ENCODE results near the gene MYOZ3. TPM values are rescaled to one million over a fixed set of nuclear protein-coding genes. Genes with fewer than 3 reads are reported as not detected.

MYOZ3 gene, protein sequence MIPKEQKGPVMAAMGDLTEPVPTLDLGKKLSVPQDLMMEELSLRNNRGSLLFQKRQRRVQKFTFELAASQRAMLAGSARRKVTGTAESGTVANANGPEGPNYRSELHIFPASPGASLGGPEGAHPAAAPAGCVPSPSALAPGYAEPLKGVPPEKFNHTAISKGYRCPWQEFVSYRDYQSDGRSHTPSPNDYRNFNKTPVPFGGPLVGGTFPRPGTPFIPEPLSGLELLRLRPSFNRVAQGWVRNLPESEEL
- polyA plus RNA-seq (2014; cell fraction: cytosol; rRNA removed) = 3.8 and 4.4 TPM in 2 replicates
- 1.5 and 4.4 TPM in 2 replicates for polyA plus RNA-seq (2014; cell fraction: nucleus; rRNA removed)

GRCh38 chr5:150661086-150661485, at the start of gene MYOZ3:
TSS of gene MYOZ3 (plus strand) at chr5:150661251. CDS start at chr5:150662942, 1,691 bp downstream.
- no peak for DNase-seq (ENCODE audit: low spot score)

DNA sequence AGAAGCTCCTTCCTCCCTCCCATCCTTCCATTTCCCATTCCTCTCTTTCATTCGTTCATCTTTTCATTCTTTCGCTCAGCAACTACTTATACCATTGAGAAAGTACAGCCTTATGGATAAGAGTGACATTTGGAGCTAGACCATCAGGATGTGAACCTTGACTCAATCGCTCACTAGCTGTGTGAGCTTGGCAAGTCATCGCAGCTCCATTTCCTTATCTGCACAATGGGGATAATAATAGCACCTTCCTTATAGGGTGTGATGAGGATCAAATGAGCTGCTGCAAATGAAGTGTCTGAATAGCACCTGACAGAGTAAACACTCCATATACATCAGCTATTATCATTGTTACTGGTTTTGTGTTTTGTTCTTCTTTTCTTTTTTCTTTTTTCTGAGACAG, 48.6 kb upstream of the MYOZ3 start:
- no peak for DNase-seq (ENCODE audit: low spot score)

DNA sequence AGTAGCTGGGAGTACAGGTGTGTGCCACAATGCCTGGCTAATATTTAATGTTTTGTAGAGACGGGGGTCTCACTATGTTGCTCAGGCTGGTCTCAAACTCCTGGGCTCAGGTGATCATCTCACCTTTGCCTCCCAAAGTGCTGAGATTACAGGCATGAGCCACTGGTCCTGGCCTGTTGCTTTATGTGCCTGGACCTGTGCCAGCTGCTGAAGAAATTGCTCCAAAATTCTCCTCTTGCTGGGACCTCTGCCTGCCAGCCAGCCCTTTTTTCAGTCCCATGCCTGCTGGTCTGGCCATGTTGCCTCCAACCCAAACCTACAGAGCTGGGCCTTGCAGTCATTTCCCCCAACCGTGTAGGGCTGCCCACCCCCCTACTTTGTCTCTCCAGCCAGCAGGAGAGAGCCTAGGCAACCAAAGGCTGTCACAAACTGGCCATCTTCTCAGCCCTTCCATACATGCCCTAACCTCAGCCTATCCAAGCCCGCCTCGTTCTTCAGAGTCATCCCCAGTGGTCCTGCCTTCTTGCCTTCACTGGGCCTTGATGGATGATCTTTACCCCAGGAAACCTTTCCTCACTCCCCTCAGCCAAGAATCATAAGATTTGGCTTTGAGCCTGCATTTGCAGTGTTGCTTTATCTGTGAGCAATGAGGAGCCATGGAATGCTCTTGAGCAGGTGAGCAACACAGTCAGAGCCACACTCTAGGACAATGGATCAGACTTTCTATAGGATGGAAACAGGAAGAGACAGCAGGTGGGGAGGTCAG, 48.0 kb upstream of the MYOZ3 start:
- DNase-seq (ENCODE audit: low spot score) = no peak

- no peak for DNase-seq (ENCODE audit: low spot score)
Measured at GRCh38 chr5:150613991-150614660, 46.9 kb upstream of the MYOZ3 start.

GRCh38 chr5:150614661-150615060, 46.4 kb upstream of the MYOZ3 start:
- DNase-seq (ENCODE audit: low spot score) = no peak

GRCh38 chr5:150615141-150615699, 45.8 kb upstream of the MYOZ3 start:
- DNase-seq (ENCODE audit: low spot score) = peak; percentile 29

DNA sequence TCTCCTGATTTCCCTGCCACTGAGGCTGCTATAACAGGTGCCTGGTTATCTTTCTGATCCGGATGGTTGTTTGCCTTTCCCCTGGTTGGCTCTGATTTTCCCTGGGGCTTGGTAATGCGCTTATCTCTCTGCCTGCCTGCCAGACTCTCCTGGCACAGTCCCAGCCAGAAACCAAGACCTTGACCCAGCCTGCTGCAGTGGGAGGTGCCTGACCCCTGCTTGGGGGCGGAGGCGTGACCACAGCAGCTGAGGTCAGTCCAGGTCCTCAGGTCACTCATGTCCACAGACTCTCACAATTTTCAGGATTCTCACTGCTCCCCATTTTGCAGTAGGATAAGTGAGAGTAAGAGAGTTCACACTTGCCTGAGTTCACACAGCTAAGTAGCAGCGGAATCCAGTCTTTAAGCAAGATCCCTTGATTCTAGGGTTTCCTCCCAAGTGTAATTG, 45.0 kb upstream of the MYOZ3 start:
- peak; percentile 79 for DNase-seq (ENCODE audit: low spot score)

DNA sequence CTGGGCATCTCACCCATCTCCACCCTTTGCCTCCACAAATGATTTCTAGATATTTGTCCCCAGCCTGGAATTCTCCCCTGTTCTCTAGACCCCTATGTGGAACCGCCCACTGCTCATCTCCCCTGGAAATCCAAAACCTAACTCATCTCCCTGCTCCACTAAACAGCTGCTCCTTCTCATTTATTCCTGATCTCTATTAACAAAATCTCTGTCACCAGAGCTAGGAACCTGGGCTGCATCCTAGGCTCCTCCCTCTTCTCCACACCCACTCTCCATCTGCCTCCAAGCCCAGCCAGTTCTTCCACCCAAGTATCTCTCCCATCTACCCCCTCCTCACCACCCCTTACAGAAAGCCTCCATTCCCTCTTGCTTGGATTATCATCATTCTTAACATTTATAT, 44.5 kb upstream of the MYOZ3 start:
- peak; percentile 41 for DNase-seq (ENCODE audit: low spot score)

DNA sequence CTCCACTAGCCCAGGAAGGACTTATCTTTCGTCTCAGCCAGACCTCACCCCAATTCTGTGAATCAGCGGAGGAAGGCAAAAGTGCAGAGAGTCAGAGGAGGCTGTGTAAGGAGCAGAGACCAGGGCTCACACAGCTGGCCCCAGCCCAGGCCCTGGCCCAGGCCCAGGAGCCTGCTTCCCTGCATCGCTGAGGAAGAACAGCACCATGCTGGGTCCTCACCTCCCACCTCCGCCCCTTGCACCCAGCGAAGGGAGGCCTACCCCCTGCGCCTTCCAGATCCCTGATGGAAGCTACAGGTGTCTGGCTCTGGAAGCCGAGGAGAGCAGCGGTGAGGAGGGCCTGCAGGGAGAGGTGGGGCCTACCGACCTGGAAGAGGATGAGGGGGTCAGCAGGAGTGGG, 42.9 kb upstream of the MYOZ3 start:
- DNase-seq (ENCODE audit: low spot score) = peak; percentile 26

- peak; percentile 47 for DNase-seq (ENCODE audit: low spot score)
Measured at GRCh38 chr5:150618588-150619281, 42.3 kb upstream of the MYOZ3 start.

GRCh38 chr5:150619359-150620230, 41.5 kb upstream of the MYOZ3 start:
- no peak for DNase-seq (ENCODE audit: low spot score)

DNA sequence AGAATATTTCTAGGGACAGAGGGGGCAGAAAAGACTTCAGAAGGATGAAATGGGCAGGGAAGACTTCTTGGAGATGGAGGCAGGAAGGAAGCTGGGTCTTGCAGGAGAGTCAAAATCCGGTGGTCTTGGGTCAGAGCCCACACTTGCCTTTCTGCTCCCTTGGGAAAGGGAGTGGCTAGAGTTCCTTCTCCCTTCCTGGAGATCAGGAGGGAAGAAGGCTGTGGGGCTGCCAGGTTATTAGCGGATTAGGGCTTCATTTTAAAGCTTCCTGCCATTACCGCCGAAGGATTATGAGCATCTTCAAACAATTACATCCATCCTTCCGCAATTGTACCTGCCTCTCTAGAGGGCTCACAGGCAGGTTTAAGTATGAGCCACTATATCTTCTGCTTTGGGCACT, 39.8 kb upstream of the MYOZ3 start:
- no peak for DNase-seq (ENCODE audit: low spot score)

DNA sequence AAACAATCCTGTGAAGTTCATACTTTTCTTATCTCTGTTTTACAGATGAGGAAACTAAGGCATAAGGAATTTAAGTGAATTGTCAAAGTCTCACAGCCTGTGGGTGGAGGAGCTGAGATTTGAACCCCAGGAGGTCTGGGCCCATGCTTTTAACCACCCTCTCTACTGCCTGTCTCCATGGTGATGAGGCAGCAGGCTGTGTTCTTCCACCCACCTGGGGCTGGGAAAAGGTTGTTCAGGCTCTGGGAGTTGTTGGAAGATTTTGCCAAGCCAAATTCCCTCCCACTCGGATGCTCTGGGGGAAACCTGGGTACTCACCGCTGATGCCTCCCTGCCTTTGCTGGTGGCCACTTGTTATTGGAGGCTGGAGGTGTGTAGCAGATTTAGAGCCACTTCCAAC, 38.9 kb upstream of the MYOZ3 start:
- DNase-seq (ENCODE audit: low spot score) = no peak

DNA sequence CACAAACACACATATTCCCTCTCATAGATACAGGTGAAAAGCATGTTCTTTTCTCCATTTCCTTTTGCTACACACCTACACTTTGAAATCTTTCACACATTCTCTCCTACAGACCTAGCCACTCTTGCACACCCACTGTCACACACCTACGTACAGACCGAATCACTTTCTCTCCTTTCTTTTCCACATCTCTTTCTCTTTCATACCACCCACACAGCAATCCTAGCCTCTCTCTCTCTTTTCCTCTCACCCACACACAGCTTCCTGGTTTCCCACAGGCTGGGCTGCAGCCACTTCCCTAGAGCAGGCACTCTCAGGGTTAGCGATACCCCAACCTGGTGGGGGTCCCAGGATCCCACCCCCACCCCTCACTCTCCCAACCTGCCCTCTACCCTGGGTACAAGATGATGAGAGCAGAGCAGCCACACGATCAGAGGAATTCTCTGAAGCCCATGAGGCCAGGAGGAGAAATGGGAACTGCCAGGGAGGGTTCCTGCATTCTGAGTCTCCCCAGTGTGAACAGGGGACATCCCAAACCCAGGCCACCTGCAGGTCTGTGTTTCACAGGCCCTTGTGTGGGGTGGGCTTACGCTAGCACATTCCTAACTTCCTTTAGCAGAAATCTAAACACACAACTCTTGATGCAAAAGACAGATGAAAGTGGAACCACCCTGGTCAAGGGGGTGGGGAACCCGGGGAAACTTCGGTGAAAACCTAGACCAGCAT, 37.7 kb upstream of the MYOZ3 start:
- no peak for DNase-seq (ENCODE audit: low spot score)

DNA sequence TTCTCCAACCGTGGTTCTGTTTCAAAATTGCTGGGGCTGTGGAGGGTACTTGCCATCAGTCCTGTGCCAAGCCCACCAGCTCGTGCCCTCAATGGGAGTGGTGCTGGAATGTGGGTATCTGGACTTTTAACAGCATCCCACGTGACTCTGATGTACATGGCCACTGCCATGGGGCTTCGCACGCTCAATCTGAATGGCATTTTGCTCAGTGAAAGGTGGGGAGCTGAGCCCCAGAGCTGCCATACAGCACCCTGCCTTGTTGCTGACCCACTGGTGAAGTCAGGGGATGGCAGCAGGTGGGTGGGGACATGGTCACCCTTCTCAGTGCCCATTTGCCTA, 37.2 kb upstream of the MYOZ3 start:
- DNase-seq (ENCODE audit: low spot score) = no peak

DNA sequence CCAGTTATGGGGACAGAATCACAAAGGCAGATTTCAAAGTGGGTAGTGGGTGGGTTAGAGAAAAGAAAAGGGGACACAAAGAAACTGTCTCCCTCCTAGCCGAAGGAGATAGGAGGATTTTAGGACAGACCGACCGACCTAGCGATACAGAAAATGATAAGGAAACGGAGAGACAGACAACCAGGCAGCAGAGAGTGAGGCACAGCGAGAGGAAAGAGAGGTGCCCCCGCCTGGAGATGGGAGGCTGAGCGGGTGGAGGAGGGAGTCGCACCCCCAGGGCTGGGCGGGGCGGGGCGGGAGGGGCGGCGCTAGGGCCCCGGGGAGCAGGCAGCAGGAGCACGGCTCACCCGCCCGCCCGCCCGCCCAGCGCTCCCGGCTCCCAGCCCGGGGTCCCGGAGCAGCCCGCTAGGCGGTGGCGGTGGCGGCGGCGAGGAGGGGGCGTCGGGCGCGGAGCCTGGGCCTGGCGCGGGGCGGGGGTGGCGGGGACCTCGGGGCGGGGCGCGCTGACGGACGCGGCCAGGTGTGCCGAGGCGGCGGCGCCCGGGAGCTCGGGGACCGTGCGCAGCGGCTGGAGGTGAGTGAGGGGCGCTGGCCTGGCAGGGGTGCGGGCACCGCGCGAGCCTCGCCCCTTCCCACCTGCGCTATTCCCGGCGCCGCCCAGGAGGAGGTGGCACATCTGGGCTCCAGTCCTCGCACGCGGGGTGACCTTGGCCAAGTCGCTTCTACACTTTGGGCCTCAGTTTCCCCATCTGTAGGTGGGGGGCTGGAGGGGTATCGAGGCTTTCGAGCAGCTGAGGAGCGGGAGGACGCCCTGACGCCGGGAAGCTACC, 36.5 kb upstream of the MYOZ3 start:
- DNase-seq (ENCODE audit: low spot score) = no peak

DNA sequence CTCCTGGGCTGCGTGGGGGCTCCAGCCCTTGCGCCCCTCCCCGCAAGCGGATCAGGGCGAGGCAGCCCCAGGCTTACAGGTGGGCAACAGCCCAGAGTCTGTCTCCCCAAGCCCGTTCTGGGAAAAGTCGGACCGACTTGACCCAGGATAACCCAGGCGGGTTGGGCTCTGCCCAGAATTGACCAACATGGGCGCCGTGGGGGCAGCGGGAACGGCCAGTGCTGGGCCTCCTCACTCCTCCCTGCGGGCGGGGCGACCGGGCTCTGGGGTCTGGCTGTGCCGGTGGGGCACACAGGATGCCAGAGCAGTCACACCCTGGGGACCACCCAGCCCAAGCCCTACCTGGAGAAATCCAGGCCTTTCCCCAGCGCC, 35.9 kb upstream of the MYOZ3 start:
- no peak for DNase-seq (ENCODE audit: low spot score)

DNA sequence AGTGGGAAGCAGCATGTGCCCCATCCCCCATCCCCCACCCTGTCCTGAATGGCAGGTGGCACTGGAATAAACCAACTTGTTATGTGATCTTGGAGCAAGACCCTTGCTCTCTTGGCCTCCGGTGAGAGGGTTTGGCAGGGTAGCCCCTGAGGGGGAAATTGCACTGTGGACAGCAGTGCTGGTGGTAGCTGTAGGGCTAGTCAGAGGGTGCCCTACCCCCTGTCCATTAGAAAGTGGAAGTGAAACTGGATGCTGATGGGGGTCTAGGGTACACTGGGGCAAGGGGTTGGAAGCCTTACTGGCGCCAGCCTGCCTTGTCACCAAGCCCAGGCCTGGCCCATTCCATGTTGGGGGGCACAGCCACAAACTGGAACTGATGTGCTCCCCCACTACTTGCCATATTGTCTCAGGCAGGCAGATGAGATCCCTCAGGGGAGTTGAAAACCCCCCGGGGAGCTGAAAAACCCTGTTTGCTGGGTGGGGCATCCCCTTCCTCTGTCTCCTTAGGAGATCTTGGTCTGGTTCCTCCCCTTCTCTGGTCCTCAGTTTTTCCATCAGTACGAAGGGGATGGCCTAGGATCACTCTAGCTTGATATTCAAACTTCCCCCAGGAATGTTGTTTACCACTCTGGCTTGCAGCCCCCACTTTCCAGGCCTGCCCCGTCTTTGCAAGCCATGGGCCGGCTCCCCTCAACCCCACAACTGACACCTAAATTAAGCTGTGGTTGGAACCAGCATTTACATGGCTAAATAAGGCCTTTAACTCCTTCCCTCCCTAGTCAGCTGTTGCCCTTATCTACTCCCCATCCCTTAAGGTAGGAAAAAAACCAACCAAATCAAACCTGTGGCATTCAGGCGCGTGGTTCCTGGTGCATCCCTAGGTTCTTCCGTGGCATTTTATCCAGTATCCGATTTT, 35.0 kb upstream of the MYOZ3 start:
- DNase-seq (ENCODE audit: low spot score) = no peak
